Embryonic facial prominence (tissue), 1 donor: ENCODE data around the gene DTYMK.
"Not testable (repeated sequence)": the region's sequence is repeated elsewhere in the genome, so short reads cannot be mapped to it uniquely, and the experiment has no call there.

ENCODE experiments used
- DNase-seq: peaks from one replicate; pipeline ENCODE4 v3.0.0-alpha.2; 2016; ENCODE audit errors: extremely low spot score

Gene DTYMK, protein sequence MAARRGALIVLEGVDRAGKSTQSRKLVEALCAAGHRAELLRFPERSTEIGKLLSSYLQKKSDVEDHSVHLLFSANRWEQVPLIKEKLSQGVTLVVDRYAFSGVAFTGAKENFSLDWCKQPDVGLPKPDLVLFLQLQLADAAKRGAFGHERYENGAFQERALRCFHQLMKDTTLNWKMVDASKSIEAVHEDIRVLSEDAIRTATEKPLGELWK

DNA sequence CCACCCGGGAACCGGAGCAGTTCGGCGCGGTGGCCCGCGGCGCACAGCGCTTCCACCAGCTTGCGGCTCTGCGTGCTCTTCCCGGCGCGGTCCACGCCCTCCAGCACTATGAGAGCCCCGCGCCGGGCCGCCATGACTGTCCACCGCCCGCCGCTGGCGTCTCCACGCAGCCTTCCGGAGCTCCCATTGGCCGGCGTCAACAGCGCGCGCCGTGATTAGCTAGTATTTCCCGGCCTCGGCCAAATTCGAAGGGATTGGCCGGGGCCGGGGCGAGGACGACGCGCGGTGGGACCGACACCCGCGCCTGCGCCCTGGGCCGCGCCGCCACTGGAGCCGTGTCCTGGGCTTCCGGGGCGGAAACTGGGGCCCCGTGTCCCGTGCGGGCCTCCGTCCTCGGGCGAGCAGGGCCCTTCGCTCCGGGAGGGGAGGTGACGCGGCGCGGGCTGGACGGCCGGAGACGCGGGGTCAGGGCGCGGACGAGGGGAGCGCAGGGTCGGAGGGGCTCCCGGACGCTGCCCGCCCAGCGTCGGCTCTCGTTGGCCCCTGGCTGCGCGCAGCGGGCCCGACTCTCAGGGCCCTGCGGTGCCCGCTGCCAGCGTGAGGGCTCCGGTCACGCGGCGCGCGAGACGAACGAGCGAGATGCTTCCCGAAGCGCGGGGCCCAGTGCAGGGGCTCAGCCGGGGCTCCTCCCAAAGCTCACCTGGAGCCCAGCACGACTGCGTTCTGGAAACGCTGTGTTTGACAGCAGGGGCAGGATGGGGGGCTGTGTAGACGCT, at the start of gene DTYMK:
TSS of gene DTYMK (minus strand) at position 166 of the 776 bp plus-strand sequence. CDS start at position 134, 32 bp downstream.
- peak; percentile 93 for DNase-seq

DNA sequence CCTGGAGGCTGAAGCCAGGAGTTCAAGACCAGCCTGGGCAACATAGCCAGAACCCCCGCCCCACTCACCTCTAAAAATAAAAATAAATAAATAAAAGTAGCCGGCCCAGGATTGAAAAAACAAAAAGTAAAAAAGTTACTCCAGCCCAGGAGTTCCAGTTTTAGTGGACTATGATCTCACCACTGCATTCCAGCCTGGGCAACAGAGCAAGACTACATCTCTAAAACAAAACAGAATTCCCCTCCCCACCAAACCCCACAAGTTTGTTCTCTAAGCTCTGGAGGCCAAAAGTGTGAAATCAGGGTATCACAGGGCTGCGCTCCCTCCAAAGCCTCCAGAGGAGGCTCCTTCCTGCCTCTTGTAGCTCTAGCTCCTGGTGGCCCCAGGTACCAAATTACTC, 49.5 kb upstream of the DTYMK start:
- no peak for DNase-seq

DNA sequence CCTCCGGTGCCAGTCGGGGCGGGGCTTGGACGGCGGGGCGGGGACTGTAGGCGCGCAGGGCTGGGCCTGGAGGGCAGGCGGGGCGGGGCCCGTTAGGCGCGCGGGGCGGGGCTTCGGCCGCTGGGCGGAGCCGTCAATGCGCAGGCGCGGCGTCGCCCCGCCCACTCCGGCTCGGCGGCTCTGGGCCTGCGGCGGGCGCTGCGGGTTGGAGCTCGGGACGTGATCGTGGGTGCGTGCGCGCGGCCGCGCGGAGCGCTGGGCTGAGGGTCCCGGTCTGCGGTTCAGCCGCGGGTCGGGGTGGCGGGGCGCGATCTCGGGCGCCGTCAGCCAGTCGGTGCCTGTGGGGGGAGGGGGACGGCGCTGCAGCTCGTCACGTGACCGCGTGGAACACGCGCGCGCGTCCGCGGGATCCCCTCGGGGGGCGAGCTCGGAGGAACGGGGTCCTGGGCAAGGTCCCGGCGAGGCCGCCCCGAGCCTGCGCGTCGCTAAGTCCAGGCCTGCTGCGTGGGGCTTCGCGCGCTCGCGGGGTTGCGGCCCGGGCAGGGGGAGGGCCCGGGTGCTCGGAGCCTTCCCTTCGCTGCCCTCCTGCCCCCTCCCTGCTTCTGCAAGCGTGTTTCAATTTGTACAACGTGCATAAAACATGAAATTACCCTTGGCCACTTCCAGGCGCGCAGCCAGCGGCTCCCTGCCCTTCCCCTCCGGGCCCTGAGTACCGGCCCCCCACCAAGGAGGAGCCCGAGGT, 48.0 kb upstream of the DTYMK start, which contains the start of gene D2HGDH:
TSS of gene D2HGDH (plus strand) at position 164 of the 742 bp plus-strand sequence. CDS start 595 bp downstream, outside the sequence.
- DNase-seq, result peak; percentile 74

DNA sequence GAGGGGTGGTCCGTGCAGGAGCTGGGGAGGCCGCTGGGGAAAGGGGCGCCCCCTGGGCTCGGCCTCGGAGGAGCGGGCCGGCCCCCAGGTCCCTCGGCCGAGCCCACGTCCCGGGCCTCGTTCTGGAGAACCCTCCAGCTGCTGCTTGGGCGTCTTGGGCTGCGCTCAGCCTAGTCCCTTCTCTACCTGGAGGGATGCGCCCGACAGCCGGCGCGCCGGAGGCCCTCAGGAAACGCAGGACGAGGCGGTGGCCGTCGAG, 47.5 kb upstream of the DTYMK start:
- DNase-seq, result no peak

DNA sequence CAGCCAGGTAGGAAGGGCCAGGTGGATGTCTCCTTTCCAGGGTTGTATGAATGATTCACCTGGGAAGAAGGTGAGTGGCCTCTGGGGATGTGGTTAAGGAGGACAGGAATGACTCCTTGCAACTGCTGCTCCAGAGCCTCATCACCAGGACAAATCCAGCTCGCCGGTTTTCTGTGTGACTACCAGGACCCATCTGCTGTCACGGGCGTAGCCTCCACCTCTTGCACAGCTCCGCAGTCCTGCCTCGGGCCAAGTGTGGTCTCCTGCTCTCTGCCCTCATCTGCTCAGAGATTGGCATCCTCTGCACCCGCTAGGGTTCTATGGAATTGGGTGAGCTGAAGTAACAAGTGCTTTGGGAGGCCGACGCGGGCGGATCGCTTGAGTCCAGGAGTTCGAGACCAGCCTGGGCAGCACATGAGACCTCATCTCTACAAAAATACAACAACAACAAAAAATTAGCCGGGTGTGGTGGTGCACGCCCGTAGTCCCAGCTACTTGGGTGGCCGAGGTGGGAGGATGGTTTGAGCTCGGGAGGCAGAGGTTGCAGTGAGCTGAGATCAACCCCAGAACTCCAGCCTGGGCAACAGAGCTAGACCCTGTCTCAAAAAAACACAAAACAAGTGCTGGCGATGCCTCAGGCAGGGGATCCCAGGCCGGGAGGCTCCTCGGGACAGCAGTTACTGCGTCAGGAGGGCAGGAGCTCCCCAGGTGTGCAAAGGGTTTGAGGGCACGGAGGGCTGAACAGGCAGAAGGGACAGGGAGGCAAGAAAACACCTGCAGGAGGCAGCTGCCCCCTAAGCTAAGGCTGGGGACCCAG, 47.0 kb upstream of the DTYMK start:
- DNase-seq, result no peak

DNA sequence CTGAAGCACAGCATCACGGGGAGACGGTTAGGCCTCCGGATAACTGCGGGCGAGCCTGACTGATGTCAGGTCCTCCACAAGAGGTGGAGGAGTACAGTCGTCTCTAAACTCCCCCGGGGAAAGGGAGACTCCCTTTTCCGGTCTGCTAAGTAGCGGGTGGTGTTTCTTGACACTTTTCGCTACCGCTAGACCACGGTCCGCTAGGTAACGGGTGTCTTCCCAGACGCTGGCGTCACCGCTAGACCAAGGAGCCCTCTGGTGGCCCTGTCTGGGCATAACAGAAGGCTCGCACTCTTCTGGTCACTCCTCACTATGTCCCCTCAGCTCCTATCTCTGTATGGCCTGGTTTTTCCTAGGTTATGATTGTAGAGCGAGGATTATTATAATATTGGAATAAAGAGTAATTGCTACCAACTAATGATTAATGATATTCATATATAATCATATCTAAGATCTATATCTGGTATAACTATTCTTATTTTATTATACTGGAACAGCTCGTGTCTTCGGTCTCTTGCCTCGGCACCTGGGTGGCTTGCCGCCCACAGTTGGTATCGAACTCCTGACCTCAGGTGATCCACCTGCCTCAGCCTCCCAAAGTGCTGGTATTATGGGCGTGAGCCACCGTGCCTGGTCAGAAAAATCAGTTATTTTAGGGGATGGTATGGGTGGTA, 46.0 kb upstream of the DTYMK start:
- not testable (repeated sequence) for DNase-seq

DNA sequence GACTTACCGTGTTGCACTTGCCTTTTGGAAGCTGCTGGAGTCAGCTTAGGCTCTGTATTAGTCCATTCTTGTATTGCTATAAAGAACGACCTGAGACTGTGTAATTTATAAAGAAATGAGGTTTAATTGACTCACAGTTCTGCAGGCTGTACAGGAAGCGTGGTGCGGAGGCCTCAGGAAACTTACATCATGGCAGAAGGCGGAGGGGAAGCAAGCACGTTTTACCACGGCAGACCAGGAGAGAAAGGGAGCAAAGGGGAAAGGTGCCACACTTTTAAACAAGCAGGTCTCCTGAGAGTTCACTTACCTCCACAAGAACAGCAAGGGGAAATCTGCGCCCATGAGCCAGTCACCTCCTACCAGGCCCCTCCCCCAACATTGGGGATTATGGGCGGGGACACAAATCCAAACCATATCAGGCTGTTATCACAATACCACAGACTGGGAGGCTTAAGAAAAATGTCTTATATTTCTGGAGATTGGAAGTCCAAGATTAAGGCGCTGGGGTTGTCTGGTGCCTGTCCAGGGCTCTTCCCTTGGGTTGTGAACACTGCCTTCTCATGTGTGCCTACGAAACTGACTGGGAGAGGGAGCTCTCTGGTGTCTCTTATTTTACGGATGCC, 44.2 kb upstream of the DTYMK start:
- DNase-seq, result no peak

DNA sequence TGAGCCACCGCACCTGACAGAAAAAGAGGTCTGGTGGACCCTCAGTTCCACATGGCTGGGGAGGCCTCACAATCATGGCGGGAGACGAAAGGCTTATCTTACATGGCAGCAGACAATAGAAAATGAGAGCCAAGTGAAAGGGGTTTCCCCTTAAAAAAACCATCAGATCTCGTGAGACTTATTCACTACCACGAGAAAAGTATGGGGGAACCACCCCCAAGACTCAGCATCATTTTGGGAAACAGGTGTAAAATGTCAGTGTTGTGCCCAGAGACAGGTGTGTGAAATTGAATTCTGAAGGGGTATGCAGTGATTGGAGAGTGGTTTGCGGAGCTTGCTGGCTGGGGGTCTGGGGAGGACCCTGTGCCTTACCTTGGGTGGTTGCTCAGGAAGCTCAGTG, 43.3 kb upstream of the DTYMK start:
- no peak for DNase-seq

DNA sequence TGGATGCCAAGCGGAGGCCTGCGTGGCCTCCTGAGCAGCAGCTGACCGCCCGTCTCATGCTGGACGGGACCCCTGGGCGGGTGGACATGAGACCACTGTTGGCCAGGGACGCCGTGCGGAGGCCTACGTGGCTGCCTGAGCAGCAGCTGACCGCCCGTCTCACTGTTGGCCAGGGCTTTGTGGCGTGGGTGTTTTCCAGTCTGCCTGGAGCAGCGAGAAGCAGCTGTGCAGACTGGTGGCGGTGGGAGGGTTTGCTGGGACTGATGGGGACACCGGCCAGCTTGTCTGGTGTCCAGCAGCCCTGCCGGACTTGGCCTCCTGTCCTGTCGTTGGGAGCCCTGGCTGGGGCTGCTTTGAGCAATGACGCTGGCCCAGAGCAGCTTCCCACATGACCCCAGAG, 42.0 kb upstream of the DTYMK start:
- no peak for DNase-seq

DNA sequence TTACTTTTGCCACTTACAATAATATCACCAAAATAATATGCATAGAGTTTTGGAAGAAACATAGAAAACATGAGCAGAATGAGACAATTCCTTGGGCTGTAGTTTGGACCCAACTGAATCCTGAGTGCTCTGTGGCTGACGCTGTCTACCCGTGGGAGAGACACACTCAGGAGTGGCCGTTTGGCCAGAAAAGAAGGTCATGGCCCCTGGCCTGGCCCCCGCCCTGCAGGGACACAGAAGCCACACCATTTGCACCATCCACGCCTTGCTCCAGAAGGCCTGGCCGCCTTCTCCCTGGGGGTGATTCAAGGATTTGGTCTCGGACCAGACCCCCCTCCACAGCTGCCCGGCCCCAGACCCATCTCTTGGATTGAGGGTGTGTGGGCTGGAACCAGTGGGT, 41.4 kb upstream of the DTYMK start:
- DNase-seq, result no peak

DNA sequence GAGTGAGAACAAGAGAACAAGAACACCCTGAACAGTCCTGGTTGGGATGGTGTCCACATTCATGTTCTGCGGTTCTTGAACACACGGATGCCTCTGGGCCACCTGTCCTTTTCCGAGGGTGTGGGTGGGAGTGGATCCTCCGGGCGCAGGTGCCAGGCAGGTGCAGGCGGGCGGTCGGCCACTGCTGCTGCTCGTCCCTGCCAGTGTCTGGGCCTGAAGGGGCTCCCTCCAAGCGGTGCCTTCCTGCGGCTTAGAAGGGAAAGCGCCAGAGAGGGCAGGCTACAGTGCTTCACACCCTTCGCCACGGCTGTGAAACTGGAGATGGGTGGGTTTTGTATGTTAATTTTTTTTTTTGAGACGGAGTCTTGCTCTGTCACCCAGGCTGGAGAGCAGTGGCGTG, 39.8 kb upstream of the DTYMK start:
- no peak for DNase-seq

DNA sequence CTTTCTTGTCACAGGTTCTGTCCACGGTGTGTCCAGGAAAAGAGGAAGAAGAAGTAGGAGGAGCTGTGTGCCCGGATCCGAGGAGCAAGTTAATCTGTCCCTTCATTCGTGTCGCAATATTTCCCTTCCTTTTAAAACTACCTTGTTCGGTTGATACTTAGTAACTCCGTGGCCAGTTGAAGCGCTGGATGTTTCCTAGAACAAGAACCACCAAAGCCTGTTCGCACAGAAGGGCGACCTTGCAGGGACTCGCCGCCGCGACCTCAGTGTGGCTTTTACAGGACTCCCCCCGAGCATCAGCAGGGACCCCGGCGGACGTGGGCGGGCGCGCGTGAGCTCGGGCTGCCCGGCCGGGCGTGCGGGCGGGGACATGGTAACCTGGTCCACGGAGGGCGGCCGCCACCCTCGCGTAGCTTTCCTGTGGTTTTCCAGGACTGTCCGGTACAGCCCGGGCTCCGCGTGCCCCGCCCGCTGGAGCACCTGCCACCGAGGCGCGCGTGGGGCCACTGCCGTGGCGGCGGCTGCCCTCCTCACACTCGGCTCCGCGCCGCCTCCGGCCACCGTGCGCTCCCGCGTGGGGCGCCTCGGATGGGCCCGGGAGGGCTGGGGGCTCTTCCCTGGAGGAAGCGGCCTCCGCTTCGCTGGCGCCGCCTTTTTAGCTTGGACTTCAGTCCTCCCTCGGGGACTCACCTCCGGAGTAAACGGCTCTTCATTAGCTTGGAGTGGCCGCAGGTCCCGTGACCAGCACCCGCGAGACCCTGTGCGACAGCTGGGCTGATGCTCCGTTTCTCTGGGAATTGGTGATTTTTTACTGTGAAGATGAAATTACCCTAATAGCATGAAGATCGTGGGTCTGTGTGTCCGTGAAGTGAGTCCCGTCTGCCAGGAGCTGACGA, 38.6 kb upstream of the DTYMK start:
- DNase-seq, result no peak

DNA sequence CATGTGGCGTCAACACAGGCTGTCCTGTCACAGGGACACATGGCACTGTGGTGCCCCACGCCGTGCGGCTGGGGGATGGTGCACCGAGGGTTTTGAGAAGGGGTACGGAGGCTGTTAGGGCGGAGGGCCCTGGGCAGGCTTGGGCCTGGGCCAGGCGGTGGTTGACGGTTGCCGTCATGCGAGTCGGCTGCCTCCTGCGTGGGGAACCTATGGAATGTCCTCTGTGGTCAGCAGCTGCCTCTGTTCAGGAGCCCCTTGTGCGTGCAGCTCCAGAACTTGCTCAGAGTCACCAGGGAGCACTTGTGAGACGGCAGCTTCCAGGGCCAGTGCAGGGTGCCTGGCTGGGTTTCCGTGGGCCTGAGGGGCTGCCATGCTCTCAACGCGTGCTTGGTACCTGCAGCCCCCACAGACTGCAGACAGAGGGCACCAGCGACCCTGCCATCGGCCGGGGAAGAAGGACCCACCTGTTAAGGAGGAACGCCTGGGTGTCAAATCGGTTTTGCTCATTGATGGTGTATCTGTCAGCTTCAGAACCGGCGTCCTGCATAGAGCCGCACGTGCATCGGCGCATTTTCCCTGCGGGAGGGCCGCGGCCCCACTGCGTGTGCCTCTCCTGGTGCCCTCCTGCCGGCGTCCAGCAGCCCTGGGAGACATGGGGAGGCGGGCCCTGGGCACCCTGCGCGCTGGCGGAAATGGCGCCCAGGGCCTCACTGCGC, 37.8 kb upstream of the DTYMK start:
- no peak for DNase-seq

DNA sequence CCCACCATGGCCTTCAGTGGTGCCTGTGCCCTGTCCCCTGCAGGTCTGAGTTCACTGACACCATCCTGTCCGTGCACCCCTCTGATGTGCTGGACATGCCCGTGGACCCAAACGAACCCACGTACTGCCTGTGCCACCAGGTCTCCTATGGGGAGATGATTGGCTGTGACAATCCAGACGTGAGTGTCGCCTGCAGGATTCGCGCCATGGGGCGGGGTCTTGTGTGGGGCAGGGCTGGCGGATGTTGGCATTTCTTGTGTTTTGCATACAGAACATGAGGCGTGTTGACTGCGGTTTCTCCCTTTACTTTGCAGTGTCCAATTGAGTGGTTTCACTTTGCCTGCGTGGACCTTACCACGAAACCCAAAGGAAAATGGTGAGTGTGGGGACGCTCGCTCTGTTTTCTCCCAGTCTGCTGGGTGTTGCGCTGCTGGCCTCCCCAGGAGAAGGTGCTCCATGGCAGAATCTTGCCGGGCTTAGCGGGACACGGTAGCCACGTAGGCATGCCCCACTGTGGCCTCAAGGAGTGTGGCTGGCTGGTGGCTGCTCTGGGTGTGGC, 36.4 kb upstream of the DTYMK start:
- no peak for DNase-seq

DNA sequence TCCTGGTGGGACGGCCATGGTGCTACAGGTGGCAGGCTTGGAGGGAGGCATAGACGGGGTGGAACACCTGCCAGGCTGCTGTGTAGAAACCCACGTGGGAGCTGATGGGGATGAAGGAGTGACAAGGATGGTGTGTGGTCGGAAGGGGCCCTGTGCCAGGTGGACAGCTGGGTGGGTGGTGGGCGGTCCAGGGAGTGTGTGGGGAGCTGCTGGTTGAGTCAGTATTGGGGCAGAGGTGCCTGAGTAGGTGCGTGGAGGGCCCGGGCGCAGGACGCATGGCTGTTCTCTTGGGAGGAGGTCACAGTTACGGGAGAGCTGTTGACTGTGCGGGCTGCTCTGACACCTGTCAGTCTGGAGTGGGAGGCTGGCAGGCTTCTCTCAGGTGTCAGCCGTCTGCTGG, 35.2 kb upstream of the DTYMK start:
- DNase-seq, result no peak

DNA sequence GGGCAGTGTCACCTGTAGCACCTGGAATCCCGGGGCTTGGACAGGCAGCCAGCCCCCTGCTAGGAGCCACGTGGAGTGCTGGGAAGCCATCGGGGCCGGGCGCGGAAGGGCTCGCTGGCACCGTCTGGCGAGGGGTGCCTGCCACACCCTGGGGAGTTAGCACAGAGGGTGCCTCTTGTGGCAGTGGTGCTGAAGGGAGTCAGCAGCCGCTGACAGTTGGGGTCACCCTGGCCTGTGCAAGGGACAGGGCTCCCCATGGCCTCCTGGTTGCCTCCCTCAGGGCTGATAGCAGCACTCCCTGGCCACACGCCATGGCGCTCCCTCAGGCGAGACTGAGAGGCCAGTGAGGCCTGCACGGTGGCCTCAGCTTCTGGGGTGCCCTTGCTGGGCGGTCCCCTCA, 33.9 kb upstream of the DTYMK start:
- no peak for DNase-seq

DNA sequence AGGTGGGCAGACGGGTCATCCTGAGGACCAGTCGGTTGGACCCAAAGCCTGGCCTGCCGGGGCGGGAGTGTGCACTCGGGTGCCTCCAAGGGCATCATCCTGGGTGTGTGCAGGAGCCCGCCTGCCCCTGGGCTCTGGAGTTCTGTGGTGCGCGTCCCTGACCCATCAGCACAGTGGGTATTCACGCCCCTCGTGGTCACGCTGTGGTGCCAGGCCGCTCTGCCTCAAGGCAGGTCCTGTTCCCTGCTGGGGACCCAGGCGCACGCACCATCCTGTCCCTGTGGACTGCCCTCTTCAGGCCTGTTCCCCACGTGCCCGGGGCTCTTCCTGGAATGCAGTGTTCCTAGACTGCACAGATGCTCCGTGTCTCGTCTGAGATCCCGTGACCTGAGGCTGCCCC, 33.5 kb upstream of the DTYMK start:
- DNase-seq, result no peak

DNA sequence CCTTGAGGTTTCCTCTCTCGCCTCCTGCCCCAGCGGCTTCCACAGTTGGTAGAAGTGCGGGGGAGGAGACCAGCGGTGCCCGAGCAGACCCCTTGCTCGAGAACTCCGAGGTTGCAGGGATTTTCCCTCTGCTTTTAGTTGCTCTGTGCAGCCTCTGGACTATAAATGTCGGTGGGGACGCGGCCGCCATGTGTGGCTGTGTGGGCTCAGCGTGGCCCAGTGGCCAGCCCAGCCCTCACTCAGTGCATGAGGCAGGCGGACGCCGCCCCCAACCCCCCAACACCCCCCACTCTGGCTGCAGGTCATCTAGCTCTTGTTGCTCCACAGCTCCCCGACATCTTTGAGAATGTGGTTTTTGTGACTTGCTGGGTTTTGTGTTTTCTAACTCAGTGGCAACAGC, 32.5 kb upstream of the DTYMK start:
- DNase-seq, result no peak

DNA sequence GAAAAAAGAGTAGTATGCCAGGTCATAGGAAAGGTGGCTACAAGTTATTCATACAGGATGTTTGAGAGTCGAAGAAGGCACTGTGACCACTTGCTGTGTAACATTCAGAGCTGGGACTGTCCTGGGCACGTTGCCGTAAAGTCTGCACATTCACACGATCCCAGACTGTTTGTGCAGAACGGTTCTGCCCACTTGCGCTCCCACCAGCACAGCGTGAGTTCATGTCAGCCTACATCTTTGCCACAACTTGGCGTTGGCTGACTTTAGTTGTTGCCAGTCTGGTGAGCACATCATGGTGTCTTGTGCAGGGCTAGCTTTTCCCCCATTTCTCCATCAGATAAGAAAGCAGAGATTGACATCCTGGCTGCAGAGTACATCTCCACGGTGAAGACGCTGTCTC, 22.3 kb upstream of the DTYMK start:
- no peak for DNase-seq
